HG03354 (cell line): ENCODE data around the gene AKAP14.
"Not testable (repeated sequence)": the region's sequence is repeated elsewhere in the genome, so short reads cannot be mapped to it uniquely, and the experiment has no call there.

Experiments used
- ATAC-seq: cut with Tn5 transposase; IDR thresholded peaks from one replicate; pipeline ENCODE4 v1.9.1; 2021; ENCODE audit warnings: mild to moderate bottlenecking; ENCODE audit not compliant: unreplicated experiment, poor library complexity, severe bottlenecking

Gene AKAP14

GRCh38 chrX:119919835-119920585, 24.3 kb downstream of the AKAP14 start:
- no peak for ATAC-seq

GRCh38 chrX:119922391-119922790, 26.7 kb downstream of the AKAP14 start:
- not testable (repeated sequence) for ATAC-seq

GRCh38 chrX:119935215-119935874, 39.7 kb downstream of the AKAP14 start:
- ATAC-seq = no peak

GRCh38 chrX:119941336-119941735, 45.6 kb downstream of the AKAP14 start:
- no peak for ATAC-seq

GRCh38 chrX:119942173-119942819, 46.6 kb downstream of the AKAP14 start:
- no peak for ATAC-seq

GRCh38 chrX:119942831-119943184, 47.1 kb downstream of the AKAP14 start:
- ATAC-seq = no peak

- ATAC-seq = peak; percentile 86
Measured at GRCh38 chrX:119943185-119943988, 47.7 kb downstream of the AKAP14 start, which contains the start of gene NKAP. Gene NKAP (minus strand): TSS chrX:119943751. CDS start chrX:119943605, 146 bp downstream.

- no peak for ATAC-seq
Measured at GRCh38 chrX:119945481-119945880, 49.8 kb downstream of the AKAP14 start.

- ATAC-seq = no peak
Measured at GRCh38 chrX:119948381-119948780, 52.7 kb downstream of the AKAP14 start.

- ATAC-seq = no peak
Measured at GRCh38 chrX:119954374-119954773, 58.7 kb downstream of the AKAP14 start.

GRCh38 chrX:119955807-119956570, 60.3 kb downstream of the AKAP14 start:
- not testable (repeated sequence) for ATAC-seq

- ATAC-seq = no peak
Measured at GRCh38 chrX:119960625-119961024, 64.9 kb downstream of the AKAP14 start.

- not testable (repeated sequence) for ATAC-seq
Measured at GRCh38 chrX:119966837-119967236, 71.1 kb downstream of the AKAP14 start.
